GM21717 (cell line): ENCODE measurements around the gene ERICH6.

Experiments used
- ATAC-seq: cut with Tn5 transposase; IDR thresholded peaks from one replicate; pipeline ENCODE4 v1.9.1; 2021; ENCODE audit warnings: mild to moderate bottlenecking, moderate library complexity; ENCODE audit not compliant: unreplicated experiment

Gene ERICH6

DNA sequence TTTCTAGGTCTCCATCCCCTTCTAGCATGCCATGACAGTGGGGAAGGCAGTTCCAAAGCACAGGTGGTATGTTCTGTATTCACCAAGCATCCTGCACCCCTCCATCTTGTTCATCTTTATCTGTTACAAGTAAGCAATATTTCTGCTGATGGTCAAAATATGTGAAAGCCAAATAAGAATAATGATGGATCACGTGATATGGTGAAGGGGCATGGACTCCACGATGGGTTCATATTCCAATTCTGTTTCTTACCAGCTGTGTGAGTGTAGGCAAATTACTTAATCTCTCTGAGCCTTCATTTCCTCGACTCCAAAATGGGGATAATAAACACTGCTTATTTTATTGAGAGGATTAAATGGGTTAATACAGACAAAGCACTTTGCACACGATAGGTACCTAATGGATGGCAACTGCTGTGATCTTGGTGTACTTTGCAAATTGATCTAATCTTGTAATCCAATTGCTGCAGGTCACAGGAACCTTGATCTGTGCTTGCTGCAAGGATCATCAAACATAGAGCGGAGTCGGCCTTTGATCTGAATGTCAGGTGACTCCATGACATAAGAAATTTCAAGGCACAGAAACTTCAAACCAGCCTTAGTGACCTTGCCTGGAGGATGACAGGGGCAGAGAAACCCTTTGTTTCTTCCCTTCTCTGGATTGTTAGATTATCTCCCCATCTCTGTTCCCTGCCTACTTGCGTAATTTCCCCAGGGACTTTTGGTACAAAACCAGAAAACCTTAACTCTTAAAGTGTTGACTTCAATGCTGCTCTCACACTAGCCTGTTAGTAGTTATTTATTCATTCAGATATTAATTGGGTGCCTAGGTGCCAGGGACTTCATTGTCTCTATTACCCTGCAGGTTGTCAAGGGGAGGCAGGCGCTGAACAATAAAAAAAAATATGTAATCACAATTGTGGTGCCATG, 33.4 kb upstream of the ERICH6 start:
- no peak for ATAC-seq

DNA sequence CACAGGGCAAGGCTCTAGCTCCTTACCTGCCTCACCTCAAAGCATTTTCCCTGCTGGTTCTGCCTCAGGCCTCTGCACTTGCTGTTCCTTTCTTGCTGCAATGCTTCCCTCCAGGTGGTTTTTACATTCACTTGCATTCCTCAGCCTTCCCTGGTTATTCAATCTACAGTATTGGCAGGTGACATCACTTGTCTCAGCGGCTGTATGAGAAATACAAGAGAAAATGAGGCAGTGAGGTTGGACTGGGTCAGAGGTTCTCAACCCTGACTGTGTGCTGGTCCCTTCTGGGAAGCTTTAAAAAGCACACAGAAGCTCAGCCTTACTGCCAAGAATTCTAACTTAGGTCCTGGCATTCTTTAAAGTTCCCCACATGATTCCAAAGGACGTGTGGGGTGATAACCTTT, 32.6 kb upstream of the ERICH6 start:
- ATAC-seq: no peak

DNA sequence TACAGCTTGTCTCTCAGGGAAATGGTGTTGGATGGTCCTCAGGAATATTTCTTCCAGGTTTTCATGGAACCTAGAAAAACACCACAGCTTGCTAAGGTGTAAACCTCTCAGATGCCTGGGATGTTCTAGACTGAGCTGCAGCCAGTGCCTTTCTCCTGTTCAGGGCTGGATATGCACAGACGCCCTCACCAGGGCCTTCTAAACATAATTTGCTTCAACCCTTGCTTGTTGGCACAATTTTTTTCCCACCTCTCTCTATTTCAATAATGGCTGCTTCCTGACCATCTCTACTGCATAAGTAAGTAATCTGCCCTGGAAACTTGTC, 31.0 kb upstream of the ERICH6 start:
- no peak for ATAC-seq

DNA sequence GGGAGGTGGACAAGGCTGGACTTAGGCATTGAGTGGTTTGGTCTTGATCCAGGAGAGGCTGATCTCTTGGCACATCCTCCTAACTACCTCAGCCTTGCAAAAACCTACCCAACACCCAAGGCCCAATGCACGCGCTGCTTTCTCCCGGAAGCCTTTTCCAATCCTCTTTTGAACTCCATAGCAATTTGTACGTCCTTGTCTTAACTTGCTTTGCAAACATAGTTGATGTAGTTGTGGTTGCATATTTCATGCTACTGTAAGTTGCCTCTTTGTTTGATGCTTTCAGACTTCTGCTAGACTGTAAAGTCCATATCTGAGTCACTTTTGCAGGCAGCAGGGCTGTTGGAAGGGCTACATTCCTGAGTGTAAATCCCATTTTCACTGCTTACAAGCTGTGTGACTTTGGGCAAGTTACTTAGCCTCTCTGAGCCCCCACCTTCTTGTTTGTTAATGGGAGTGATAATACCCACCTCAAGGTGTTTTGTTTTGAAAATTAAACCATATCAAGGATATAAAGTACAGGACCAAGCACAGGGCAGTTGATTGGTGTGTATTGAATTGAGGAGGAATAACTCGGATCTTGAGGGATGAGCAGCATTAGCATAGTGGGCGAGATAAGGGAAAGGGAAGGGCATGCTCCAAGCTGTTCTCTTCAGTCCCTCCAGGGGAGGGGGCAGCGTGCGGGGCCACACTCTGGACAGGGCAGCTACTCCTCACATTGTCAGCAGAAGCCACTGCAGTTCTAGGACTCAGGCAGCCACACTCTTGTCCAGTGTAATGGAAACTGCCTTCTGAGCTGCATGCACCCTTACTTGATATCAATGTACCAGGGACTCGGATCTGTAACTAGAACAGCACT, 30.4 kb upstream of the ERICH6 start:
- no peak for ATAC-seq

DNA sequence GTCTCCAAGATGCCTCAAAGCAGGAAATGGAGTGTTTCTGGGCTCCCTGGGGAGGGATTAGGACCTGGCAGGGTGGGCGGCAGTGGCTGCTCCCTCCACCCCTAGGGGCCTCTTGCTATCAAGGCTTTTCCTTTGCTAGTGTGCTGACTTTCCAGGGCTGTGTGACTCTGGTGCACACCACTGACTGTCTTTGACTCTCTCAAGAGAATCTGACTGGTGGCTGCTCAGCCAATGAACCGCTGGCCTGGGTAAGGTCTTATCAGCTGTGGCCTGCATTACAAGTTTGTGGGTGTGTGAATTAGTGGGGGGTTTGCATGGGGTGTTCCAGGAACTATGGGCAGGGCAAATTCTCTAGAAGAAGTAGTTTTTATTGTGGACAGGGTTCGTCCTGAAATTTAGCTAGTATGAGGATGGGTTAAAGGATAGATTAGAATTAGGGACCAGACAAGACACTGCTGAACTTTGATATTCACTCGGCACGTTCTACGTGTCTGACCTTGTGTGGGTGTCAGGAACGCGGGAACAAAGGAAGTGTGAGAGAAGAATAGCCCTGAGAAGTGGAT, 29.7 kb upstream of the ERICH6 start:
- no peak for ATAC-seq

DNA sequence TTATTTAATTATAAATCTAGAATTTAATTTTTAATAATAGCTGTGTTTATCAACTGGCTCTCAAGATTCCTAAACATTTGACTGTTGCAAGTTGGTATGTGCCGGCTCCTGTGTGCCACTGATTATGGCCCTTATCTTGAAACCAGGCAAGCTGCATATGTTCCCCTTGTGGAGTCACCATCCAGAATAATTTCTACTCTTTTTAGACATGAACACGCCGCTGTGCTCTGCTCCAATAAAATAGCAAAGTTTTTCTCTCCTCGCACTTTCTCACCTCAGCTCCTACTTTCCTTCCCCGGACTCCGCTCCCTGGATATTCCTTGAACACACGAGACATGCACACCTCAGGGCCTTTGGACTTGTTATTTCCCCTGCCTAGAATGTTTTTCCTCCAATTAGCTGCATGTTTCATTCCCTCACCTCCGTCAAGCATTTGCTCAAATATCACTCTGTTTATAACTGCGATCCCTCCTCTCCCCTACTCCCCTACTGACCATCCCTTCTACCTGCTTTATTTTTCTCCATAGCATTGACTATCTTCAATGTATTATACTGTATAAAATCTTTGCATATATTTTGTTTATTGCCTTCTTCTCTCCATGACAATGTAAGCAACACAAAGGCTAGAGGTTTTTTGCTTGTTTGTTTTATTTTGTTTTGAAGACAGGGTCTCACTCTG, 26.1 kb upstream of the ERICH6 start:
- ATAC-seq: no peak

DNA sequence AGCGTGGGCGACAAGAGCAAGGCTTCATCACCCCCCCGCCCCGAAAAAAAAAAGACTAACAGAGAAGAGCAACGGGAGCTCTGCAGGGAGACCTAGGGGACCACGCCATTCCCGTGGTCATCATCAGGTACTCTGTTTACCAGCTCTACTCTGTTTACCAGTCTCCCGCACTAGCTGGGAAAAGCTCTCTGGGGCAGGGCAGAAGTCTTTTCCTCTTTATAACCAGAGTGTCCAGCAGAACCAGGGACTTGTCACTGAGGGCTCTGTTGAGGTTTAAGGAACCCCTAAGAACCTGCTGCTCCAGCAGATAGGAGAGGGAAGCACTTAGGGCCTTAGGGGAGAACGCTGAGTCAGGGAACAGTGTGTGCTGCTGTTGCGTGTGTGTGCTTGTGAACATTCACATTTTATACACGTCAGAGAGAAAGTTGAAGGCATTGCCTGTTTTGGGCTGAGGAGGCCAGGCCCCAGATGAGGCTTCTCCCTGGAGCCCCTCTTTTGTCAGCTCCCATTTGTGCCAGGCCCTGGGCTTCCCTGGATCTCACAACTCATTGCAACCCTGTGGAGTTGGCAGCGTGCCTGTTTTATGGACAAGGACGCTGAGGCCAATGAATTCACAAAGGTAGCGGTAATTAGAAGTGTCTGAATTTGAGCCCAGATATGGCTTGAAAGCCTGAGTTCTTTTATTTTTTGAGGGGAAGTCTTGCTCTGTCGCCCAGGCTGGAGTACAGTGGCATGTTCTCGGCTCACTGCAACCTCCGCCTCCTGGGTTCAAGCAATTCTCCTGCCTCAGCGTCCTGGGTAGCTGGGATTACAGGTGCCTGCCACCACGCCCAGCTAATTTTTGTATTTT, 24.2 kb upstream of the ERICH6 start:
- no peak for ATAC-seq

DNA sequence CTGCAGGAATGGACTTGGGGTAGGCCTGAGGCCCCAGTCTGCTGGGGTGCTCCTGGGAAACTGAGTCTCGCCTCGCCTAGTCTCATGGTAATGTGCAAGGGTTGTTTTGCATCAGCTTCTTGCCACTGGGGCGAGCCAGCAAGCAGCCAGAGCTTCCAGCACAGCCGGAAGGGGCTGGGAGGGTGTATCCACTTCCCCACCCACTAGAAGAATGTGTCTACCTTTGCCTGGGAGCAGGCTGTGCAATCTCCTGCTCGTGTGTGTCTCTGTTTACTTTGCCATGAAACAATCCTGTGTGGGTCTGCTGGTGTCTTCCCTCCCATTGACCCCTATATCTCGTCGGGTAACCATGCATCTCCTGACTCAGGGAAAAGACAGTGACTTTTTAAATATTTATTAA, 21.8 kb upstream of the ERICH6 start:
- ATAC-seq: no peak

DNA sequence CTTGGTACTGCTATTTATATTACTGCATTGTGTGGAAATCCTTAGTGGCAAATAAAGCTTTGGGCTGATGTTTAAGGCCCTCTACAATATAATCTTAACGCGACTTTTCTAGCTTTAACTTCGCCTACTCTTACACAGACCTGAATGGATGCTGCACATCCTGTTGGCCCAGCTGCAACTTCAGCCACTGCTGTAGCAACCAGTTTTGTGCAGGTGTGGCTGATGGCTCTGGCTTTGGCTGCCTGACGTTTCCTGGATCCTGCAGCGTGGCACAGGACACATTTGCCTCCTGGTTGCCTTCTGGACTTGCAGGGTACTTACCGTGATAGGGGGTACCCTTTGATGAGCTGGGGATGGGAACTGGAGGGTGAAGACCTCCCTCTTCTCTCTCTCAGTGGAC, 20.2 kb upstream of the ERICH6 start:
- ATAC-seq: no peak

DNA sequence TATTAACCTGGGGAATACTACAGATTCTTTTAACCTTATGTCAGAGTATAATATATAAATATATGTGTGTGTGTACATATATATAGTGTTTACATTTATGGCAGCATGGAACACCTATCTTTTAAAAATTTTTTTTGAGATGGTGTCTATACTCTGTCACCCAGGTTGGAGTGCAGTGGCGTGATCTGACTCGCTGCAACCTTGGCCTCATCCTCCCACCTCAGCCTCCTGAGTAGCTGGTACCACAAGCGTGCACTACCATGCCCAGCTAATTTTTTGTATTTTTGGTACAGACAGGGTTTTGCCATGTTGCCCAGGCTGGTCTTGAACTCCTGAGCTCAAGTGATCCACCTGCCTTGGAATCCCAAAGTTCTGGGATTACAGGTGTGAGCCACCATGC, 18.5 kb upstream of the ERICH6 start:
- ATAC-seq: no peak

DNA sequence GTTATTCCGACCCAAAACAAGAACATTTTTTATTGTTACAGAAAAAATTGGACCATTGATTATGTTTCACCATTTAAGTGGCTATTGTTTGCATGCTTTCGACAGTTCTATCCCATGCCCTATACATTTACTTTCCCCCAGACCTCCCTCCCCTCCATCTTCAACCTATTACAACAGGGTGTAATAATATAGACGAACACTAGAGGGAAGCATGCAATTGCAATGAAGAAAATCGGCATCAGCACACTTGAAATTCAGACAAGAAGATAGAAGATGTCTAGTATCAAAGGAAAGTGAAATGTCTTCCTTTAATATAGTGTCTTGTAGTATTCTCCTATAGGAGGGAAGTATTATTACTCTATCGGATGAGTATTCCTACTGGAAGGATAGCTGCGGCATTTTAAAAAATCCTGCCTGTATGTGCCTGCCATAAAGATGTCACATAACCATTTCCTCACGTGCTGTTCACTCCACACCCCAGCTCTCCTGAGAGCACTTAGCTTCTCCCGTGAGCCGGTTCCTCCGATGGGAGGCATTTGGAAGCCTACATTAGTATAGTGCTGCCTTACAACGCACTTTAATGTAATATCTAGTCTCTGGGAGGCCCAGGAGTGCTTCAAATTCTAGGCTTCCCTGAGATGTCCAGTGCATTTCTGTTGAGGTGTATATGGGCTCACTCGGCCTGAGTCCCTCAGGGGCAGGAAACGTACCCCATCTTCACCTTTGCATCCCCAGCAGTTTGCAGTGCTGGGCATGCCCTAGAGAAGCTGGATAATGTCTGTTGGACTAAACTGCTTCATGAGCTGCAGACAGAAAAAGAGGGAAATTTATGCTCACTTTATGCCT, 17.8 kb upstream of the ERICH6 start:
- ATAC-seq: peak; percentile 70

DNA sequence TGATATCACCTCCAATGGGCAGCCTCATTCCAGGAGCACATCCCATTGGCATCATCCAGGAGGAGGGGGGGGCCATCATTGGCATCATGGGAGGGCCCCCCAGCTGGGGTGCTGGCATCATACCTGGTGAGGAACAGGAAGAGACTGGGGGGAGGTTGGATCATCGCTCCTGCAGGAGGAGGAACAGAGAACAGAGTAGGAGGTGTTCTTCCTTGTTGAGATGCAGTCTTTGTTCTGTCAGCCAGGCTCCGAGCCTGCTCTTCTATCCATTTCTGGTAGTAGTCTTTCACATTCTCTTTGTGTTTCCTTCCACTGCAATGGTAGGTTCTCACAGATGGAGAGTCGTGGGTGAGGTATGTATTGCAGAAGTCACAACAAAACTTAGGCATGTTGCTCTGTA, 16.7 kb upstream of the ERICH6 start:
- no peak for ATAC-seq

DNA sequence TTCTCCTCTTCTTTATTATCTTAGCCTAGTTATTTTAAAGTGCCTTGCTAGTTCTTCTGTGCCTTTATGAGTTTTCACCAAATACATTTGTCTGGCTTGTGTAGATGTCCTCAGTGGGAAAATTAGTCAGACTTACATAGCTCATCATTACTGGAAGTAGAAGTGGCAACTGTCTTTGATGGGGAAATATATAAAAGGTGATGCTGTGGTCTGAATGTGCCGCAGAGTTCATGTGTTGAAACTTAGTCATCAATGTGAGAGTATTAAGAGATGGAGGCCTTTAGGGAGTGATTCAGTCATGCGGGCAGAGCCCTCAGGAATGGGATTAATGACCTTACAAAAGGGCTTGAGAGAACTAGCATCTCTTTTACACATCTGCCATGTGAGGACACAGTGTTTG, 6.4 kb upstream of the ERICH6 start:
- ATAC-seq: no peak

DNA sequence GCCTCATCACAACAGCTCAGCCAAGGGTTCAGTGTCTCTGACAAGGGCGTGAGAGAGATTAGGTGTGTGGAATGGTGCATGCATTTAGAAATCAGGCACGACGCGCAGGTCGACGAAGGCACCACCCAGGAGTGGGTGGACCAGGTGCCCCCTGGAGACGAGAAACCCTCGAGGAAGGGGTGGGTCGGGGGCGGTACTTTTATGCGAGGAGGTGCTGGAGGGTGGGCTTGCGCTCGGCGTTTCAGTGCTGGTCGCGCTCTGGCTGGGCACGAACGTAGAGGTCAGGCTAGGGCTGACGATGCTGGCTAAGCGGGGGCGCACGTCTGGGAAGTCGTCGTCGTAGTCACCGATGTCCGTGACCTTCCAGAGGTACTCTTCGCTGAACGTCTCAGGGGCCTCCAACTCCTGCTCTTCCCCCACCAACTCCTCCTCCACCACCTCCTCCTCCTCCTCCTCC, 393 bp downstream of the ERICH6 start:
- peak; percentile 29 for ATAC-seq

DNA sequence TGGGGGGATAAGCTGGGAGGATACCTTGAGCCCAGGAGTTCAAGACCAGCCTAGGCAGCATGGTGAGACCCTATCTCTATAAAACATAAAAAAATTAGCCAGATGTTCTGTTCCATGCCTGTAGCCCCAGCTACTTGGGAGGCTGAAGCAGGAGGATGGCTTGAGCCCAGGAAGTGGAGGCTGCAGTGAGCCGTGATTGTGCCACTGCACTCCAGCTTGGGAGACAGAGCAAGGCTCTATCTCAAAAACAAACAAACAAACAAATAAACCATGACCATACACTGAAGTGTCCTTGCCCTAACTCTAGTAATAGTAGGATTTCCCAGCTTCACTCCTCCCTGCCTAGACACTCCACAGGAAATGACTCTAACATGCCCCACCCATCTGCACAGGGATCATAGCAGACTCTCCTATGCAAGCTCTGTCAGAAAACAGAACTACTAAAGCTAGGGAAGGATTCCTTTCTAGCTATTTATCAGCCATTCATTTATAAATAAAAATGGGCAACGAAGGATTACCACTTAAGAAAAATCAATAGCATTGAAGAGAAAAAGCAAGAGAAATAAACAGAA, 4.6 kb downstream of the ERICH6 start:
- ATAC-seq: no peak

DNA sequence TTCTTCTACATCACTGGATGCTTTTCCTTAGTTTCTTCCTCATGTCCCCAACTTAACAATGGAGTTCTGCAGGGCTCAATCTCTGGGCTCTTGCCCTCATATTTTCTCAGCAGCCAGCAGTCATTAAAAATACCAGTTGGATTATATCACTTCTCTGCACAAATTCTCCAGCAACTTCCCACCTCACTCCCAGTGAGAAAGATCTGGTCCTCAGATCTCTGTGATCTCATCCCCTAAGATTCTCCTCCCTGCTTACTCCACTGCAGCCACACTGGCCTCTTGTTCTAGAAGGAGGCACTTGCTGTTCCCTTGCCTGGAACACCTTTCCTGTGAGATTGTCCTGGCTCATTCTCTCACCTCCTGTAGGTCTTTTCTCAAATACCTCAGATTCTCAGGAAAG, 6.1 kb downstream of the ERICH6 start:
- ATAC-seq: no peak

DNA sequence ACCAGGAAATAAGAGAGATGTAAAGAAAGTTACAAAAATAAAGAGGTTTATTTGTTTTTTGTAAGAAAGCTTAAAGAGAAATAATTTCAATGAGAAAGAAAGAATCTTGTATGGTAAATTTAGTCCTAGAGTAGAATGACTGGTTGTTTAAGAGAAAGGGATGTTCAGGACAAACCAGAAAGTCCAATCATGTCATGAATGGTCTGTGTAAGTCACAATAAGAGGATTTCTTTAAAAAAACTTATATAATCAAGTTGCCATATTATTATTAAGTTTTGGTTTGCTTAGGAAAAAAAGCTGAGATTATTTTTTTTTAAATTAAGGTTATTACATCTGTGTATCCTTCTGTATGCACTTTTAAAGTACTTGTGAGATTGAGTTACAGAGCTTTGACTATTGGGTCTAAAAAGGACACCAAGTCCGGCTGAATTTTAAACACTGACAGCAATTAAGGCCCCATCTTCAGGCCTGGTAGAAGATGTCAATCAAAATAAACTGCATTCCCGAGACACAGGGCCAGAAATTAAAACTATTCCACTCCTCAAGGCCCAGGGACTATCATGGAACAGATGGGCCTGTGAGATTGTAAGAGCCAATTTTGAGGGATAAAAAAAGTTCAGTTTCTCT, 12.2 kb downstream of the ERICH6 start:
- ATAC-seq: no peak

DNA sequence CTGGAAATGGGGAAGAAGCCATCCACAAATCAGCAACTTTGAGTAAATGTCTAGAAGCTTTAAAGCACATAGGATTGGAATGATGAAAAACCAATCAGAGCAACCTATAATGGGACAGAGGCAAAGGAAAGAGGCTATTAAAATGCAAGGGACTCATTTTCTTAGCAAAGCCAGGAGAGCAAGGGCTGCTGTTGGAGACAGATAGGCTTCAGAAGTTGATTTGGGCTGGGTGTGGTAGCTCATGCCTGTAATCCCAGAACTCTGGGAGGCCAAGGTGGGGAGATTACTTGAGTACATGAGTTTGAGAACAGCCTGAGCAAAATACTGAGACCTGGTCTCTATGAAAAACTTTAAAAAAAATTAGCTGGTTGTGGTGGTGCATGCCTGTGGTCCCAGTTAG, 16.1 kb downstream of the ERICH6 start:
- ATAC-seq: no peak

DNA sequence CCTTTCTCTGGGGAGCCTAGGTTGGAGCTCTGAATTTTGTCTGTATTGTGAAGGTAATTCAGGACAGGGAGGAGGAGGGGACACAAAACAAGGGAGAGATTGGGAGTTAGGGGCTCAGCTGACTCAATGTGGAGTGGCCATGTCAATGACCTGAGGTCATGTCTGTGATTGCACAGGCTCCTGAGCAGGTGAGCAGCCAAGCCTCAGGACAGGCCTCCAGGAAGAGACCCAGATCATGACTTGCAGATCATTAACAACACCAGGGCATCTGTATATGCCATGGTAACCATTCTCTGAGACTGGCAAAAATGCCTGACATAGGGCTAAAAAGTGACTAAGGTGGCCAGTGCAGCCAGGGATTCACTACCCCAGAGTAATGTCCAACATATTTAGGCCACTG, 20.9 kb downstream of the ERICH6 start:
- no peak for ATAC-seq
